ENCODE results near the gene SH3TC1. TPM values are rescaled to one million over a fixed set of nuclear protein-coding genes. Genes with fewer than 3 reads are reported as not detected.

Gene SH3TC1
- total and polyA plus RNA-seq, 2 donors from 2014 or later, result 43.1 to 127 TPM

GRCh38 chr4:8182294-8182693, 16.8 kb upstream of the SH3TC1 start:
- FAIRE-seq, result no peak
- intact Hi-C loops (cut with DNase I), result no loop called here
- Histone ChIP-seq H3K27ac (ENCODE audit: low read depth in 2 of 2, low read length in 2 of 2) (peak overlapping the region; percentile 43 to 70), H3K36me3 (ENCODE audit: control insufficient read depth in 2 of 3, insufficient read depth in 3 of 3, low read length in 3 of 3) (no peaks in the 10 kb centered on the region), H3K27me3 (ENCODE audit: control insufficient read depth, insufficient read depth, low read length) (no peaks in the 10 kb centered on the region), H3K9me3 (ENCODE audit: control insufficient read depth in 2 of 3, insufficient read depth in 1 of 3, low read length in 3 of 3) (no peaks in the 10 kb centered on the region), H3K4me1 (ENCODE audit: control insufficient read depth in 2 of 3, insufficient read depth in 2 of 3, low read depth in 1 of 3, low read length in 3 of 3) (peaks cover 0 to 26% (median 0%) of the 10 kb centered on the region in 3 donors), H3K4me3 (ENCODE audit: low read length in 3 of 3) (no peak overlapping the region), H3K9ac (ENCODE audit: low read length in 3 of 3) (peak overlapping the region in 1 of 3 donors; percentile 46)
- no peak for TF ChIP-seq CTCF (IDR thresholded peaks at IDR 0.05; ENCODE audit: borderline replicate concordance, extremely low read depth, insufficient read depth)
- peak in 1 of 5 donors; percentile 69 for DNase-seq

GRCh38 chr4:8182858-8183725, 16.0 kb upstream of the SH3TC1 start:
- no peak for TF ChIP-seq CTCF (IDR thresholded peaks at IDR 0.05; ENCODE audit: borderline replicate concordance, extremely low read depth, insufficient read depth)
- no peak overlapping the region for H3K4me3 ChIP-seq (ENCODE audit: low read length in 3 of 3)
- no peaks in the 10 kb centered on the region for H3K27me3 ChIP-seq (ENCODE audit: control insufficient read depth, insufficient read depth, low read length)
- peak overlapping the region; percentile 25 to 73 for H3K27ac ChIP-seq (ENCODE audit: low read depth in 2 of 2, low read length in 2 of 2)
- FAIRE-seq (peak; percentile 63), DNase-seq (peak in 2 of 5 donors; percentile 76 to 96)
- intact Hi-C loops (cut with DNase I), result no loop called here
- H3K4me1 ChIP-seq (ENCODE audit: control insufficient read depth in 2 of 3, insufficient read depth in 2 of 3, low read depth in 1 of 3, low read length in 3 of 3), result peaks cover 0 to 27% (median 0%) of the 10 kb centered on the region in 3 donors
- H3K9ac ChIP-seq (ENCODE audit: low read length in 3 of 3), result peak overlapping the region in 2 of 3 donors; percentile 46 to 50
- no peaks in the 10 kb centered on the region for H3K36me3 ChIP-seq (ENCODE audit: control insufficient read depth in 2 of 3, insufficient read depth in 3 of 3, low read length in 3 of 3)
- no peaks in the 10 kb centered on the region for H3K9me3 ChIP-seq (ENCODE audit: control insufficient read depth in 2 of 3, insufficient read depth in 1 of 3, low read length in 3 of 3)

- no peak overlapping the region for H3K9ac ChIP-seq (ENCODE audit: low read length in 3 of 3)
- H3K4me3 ChIP-seq (ENCODE audit: low read length in 3 of 3), result no peak overlapping the region
- DNase-seq, result no peak
- H3K9me3 ChIP-seq (ENCODE audit: control insufficient read depth in 2 of 3, insufficient read depth in 1 of 3, low read length in 3 of 3), result no peaks in the 10 kb centered on the region
- no peak for FAIRE-seq
- intact Hi-C loops (cut with DNase I), result no loop called here
- H3K27me3 ChIP-seq (ENCODE audit: control insufficient read depth, insufficient read depth, low read length), result no peaks in the 10 kb centered on the region
- peaks cover 0 to 37% (median 2%) of the 10 kb centered on the region in 3 donors for H3K4me1 ChIP-seq (ENCODE audit: control insufficient read depth in 2 of 3, insufficient read depth in 2 of 3, low read depth in 1 of 3, low read length in 3 of 3)
- H3K36me3 ChIP-seq (ENCODE audit: control insufficient read depth in 2 of 3, insufficient read depth in 3 of 3, low read length in 3 of 3), result no peaks in the 10 kb centered on the region
- peak overlapping the region; percentile 25 to 73 for H3K27ac ChIP-seq (ENCODE audit: low read depth in 2 of 2, low read length in 2 of 2)
- no peak for TF ChIP-seq CTCF (IDR thresholded peaks at IDR 0.05; ENCODE audit: borderline replicate concordance, extremely low read depth, insufficient read depth)
These were observed 15.0 kb upstream of the SH3TC1 start for GRCh38 chr4:8184061-8184460.
